ENCODE data around the gene NCAPD3.

The NCAPD3 gene

DNA sequence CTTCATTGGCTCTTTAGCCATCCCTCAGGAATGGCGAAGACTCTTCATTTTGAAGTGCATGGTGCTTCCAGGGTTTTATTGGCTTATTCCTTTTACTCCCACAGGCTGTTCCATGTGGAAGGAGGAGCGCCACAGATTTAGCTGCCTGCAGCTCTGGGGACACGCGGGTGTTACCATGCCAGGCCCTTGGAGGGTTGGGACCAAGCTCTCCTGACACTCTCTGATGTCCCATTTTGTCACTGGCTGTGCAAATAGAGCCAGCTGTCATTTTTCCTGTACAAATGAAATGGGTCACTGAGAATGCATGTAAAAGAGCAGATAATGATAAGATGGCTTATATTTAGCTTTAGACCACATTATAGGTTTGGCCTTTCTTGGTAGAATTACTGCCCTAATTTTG, 20.1 kb upstream of the NCAPD3 start:
- 0 out of 2 replicates have a peak, but pooled peaks cover 4% of the 10 kb centered on the region for H3K36me3 ChIP-seq (ENCODE audit: insufficient read depth, low read length)
- no peaks in the 10 kb centered on the region for H3K4me1 ChIP-seq (ENCODE audit: insufficient read depth, low read length)
- H3K9me3 ChIP-seq (ENCODE audit: control insufficient read depth, insufficient read depth, low read length), result no peaks in the 10 kb centered on the region
- H3K9ac ChIP-seq (ENCODE audit: low read depth, low read length), result no peak overlapping the region

DNA sequence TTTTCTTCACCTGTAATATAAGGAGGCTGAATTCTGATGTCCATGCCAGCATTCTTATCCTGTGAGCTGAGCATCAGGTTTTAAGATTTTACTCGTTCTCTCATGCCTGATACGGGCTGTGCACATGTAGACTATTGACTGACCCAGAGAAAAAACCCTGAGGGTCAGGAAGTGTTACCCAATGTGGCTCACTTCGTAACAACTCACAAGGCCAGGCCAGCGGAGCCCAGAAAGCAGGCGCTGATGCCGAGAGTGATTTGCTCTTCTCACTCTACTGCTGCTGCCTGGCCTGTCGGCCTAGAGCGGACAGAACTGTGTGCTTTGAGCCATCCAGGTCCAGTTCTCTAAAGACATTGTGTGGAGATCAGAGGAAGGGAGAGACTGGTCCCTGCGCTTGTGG, 18.6 kb upstream of the NCAPD3 start:
- H3K9ac ChIP-seq (ENCODE audit: low read depth, low read length), result no peak overlapping the region
- H3K36me3 ChIP-seq (ENCODE audit: insufficient read depth, low read length), result peaks cover under 1% of the 10 kb centered on the region; the same call in 1 of the 2 replicates

DNA sequence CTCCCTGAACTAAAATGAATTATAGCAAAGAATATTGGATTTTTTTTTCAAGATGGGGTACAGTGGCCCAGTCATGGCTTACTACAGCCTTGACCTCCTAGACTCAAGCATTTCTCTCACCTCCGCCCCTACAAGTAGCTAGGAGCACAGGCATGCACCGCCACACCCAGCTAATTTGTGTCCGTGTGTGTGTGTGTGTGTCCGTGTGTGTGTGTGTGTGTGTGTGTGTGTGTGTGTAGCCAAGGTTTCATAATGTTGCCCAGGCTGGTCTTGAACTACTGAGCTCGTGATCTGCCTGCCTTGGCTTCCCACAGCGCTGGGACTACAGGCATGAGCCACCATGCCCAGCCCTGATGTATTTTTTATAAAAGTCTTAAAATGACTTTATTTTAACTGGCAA, 16.8 kb upstream of the NCAPD3 start:
- no peaks in the 10 kb centered on the region for H3K4me1 ChIP-seq (ENCODE audit: insufficient read depth, low read length)
- no peak overlapping the region for H3K9ac ChIP-seq (ENCODE audit: low read depth, low read length)
- no peaks in the 10 kb centered on the region; the same call in 1 of the 2 replicates for H3K36me3 ChIP-seq (ENCODE audit: insufficient read depth, low read length)
- H3K9me3 ChIP-seq (ENCODE audit: control insufficient read depth, insufficient read depth, low read length), result no peaks in the 10 kb centered on the region

More for the DNA sequence above, 18.6 kb upstream of the NCAPD3 start:
- H3K4me1 ChIP-seq (ENCODE audit: insufficient read depth, low read length), result no peaks in the 10 kb centered on the region
- no peaks in the 10 kb centered on the region for H3K9me3 ChIP-seq (ENCODE audit: control insufficient read depth, insufficient read depth, low read length)

DNA sequence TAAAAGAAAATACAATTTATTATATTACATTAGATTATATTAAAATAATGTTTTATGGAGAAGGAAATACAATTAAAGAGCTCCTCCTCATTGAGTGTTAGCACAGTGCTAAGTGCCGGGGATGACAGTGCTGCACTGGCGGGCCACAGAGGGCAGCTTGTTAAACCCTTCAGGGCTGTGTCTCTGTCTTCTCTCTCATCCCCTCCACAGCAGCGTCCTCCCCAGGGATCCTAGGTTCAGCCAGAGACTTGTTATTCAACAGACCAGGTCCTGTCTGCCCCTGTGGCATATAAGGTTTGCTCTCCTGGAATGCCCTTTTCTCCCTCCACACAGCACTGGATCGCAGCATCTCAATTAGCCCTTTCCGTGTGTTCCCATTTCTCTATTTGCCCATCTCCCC, 15.2 kb upstream of the NCAPD3 start:
- Histone ChIP-seq H3K9ac (ENCODE audit: low read depth, low read length) (no peak overlapping the region), H3K36me3 (ENCODE audit: insufficient read depth, low read length) (no peaks in the 10 kb centered on the region; the same call in 1 of the 2 replicates), H3K9me3 (ENCODE audit: control insufficient read depth, insufficient read depth, low read length) (no peaks in the 10 kb centered on the region), H3K4me1 (ENCODE audit: insufficient read depth, low read length) (no peaks in the 10 kb centered on the region)

DNA sequence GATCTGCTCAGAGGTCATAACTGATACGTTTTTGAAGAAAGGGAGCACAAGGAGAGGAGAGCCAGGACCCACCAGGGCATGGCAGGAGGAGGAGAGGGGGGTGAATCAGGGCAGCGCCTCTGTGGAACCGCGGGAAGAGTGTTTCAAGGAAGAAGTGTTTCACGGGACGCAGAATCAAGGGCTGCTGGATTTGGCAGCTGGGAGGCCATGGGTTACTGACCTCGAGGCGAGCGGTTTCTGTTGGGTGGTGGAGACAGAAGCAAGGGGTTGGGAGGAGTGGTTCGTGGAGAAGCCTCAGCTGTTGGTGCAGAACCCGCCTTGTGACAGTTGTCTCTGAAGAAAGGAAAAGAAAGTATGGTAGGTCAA, 13.8 kb upstream of the NCAPD3 start:
- H3K9ac ChIP-seq (ENCODE audit: low read depth, low read length), result no peak overlapping the region
- H3K4me1 ChIP-seq (ENCODE audit: insufficient read depth, low read length), result no peaks in the 10 kb centered on the region

DNA sequence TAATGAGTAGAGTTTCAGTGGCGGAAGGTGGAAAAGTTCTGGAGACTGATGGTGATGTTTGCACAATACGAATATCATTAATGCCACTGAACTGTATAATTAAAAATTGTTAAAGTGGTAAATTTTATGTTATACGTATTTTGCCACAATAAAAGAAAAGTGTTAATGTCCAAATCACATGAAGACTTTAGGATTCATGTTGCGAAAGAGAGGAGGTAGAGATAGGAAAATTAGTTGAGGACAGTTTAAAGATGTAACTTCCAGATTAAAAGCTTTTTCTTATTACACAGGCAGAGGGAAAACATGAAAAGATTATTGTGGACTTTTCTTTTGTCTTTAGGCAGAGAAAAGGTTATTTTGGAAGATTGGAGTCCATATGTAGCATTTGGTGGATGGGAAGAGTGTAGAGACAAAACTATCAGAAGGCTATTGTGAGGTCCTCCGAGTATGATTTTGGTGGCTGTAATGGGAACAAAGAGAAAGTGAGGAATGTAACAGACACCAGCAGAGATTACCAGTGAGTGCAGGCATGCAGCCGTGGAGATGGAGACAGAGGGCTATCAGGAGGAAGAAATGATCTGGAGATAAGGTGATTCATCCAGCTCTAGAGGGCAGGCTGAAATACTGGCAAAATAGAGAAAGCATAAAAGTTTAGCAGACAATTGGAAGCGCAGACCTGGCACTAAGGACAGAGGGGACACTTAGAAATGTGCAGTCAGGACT, 13.2 kb upstream of the NCAPD3 start:
- H3K9me3 ChIP-seq (ENCODE audit: control insufficient read depth, insufficient read depth, low read length), result no peaks in the 10 kb centered on the region
- no peak overlapping the region for H3K9ac ChIP-seq (ENCODE audit: low read depth, low read length)
- no peaks in the 10 kb centered on the region for H3K4me1 ChIP-seq (ENCODE audit: insufficient read depth, low read length)
- H3K36me3 ChIP-seq (ENCODE audit: insufficient read depth, low read length), result no peaks in the 10 kb centered on the region; the same call in 1 of the 2 replicates

More for the DNA sequence above, 13.8 kb upstream of the NCAPD3 start:
- H3K36me3 ChIP-seq (ENCODE audit: insufficient read depth, low read length), result no peaks in the 10 kb centered on the region; the same call in 1 of the 2 replicates
- H3K9me3 ChIP-seq (ENCODE audit: control insufficient read depth, insufficient read depth, low read length), result no peaks in the 10 kb centered on the region

DNA sequence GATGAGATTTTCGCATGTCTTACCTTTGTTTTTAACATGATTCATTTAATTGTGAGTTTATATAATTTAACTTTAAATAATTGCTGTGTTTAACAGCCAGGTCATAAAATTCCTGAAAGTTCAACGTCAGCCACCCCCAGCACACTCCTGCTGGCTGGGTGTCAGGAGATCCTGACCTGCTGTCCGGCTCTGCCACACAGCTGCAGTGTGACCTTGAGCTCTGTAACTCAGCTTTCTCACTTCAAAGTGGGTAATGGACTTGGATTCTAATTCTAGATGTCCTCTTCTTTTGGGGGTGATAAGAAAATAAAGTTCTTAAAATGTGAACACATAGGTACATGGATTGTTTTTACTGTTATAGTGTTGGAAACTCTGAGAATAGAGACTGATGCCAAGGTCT, 11.6 kb upstream of the NCAPD3 start:
- Histone ChIP-seq H3K9ac (ENCODE audit: low read depth, low read length) (no peak overlapping the region), H3K9me3 (ENCODE audit: control insufficient read depth, insufficient read depth, low read length) (no peaks in the 10 kb centered on the region), H3K4me1 (ENCODE audit: insufficient read depth, low read length) (no peaks in the 10 kb centered on the region), H3K36me3 (ENCODE audit: insufficient read depth, low read length) (no peaks in the 10 kb centered on the region; the same call in 1 of the 2 replicates)

DNA sequence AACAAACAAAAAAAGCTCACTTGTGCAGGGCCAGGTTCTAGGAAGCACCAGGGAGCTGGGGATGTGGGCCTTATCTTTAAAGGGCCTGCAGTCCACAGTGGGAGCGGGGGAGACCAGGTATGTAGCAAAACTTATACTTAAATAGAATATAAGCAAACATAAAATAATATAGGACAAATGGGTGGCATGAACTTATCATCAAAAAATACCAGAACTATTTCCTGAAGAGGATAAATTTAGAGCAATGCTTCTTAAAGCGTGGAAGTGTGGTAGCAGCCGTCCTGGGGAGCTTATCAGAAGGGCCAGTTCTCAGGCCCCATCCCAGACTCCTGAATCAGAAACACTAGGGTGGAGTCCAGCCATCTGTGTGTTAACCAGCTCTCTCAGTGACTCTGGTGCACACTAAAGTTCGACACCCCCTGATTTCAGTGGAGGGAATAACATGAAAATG, 10.0 kb upstream of the NCAPD3 start:
- Histone ChIP-seq H3K9ac (ENCODE audit: low read depth, low read length) (no peak overlapping the region), H3K4me1 (ENCODE audit: insufficient read depth, low read length) (no peaks in the 10 kb centered on the region), H3K36me3 (ENCODE audit: insufficient read depth, low read length) (no peaks in the 10 kb centered on the region; the same call in 1 of the 2 replicates), H3K9me3 (ENCODE audit: control insufficient read depth, insufficient read depth, low read length) (no peaks in the 10 kb centered on the region)

DNA sequence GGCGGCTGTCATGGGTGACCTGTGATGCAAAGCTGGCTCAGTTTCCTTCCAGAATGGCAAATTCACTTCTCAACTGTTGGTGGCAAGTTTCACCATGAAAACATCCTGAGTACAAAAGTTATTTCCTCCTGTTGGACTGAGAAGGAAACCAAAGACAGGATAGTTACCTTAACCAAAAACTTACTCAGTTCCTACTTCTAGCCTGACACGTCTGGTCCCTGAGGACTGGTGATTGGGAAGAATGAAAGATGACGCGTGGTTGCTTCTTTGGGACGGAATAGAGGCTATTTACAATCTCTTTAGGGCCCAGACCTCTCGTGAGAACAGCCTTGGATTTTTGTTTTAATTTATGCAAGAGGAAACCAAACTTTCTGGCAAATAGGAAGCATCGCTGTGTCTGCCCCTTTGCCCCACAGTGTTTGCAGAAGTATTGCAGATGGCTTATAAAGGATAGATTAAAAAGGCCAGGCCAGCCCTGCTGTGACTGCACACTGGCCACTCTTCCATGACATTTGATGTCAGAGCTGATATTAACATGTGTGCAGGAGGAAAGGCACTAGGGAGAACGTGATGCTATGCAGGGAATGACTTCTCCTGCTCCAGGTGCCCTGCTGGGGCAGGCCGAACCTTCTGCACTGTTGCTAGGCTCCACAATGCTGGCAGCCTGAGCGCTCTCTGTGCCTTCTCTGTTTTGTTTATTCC, 8.3 kb upstream of the NCAPD3 start:
- Histone ChIP-seq H3K36me3 (ENCODE audit: insufficient read depth, low read length) (no peaks in the 10 kb centered on the region), H3K4me1 (ENCODE audit: insufficient read depth, low read length) (no peaks in the 10 kb centered on the region), H3K9ac (ENCODE audit: low read depth, low read length) (no peak overlapping the region), H3K9me3 (ENCODE audit: control insufficient read depth, insufficient read depth, low read length) (no peaks in the 10 kb centered on the region)

DNA sequence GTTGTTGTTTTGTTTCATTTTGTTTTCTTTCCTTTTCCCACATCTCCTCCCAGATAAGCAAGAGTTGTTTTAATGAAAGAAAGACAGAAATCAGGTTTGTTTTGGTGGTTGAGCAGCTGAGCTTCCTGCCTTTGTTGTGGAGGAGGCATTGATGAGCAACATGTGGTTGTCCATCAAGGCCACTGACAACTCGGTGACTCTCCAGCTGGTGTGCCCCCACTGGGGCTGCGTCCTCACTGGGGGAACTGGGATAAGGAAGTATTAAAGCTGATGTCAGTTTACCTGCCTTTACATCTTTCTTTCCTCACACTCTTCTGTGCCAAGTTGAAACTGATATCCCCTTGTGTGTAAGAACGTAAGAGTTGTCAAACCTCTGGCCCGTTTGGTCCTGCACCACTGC, 6.6 kb upstream of the NCAPD3 start:
- H3K4me1 ChIP-seq (ENCODE audit: insufficient read depth, low read length), result no peaks in the 10 kb centered on the region
- no peaks in the 10 kb centered on the region for H3K36me3 ChIP-seq (ENCODE audit: insufficient read depth, low read length)
- H3K9me3 ChIP-seq (ENCODE audit: control insufficient read depth, insufficient read depth, low read length), result no peaks in the 10 kb centered on the region
- H3K9ac ChIP-seq (ENCODE audit: low read depth, low read length), result no peak overlapping the region

DNA sequence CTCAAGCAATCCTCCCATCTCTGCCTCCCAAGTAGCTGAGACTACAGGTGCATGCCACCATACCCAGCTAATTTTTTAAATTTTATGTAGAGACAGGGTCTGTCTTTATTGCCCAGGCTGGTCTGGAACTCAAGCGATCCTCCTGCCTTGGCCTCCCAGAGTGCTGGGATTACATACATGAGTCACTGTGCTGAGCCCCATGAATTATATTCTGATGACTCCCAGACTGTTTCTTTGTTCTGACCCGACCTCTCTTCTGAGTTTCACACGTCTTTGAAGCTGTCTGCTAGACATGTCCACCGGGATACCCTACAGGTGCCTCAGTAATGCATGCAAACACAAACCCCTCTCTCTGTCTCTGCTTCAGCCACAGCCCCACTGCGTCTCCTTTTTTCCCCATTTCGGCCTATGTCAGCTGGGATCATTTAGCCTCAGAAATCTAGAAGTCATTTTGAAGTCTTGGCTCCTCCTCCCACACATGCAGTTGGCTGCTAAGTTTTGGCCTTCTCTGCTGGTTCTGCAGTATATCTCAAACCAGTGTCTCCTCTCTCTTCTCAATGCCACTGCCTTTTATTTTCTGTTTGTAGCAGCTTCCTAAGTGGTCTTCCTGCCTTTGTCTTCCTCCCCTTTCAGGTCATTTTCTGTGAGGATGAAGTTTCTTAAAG, 5.5 kb upstream of the NCAPD3 start:
- Histone ChIP-seq H3K9ac (ENCODE audit: low read depth, low read length) (no peak overlapping the region), H3K4me1 (ENCODE audit: insufficient read depth, low read length) (no peaks in the 10 kb centered on the region), H3K9me3 (ENCODE audit: control insufficient read depth, insufficient read depth, low read length) (no peaks in the 10 kb centered on the region), H3K36me3 (ENCODE audit: insufficient read depth, low read length) (no peaks in the 10 kb centered on the region)

DNA sequence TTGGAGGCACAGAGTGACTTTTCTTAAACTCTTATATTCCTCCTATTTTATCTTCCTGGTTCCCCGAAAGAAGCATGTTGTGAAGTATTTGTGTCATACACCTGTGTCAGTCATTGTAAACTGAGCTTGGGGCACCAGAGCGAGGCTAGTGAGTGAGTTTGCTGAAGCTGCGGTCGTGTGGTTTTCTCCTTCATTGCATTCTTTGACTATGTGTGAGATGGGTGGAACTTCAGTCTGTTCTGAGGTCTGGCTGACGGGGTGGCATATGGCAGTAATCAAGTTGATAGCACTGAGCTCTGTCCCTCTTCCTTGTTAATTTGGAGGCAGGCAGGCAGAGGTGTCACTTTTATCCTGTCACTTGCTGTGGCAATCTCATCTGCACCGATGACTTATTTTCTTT, 4.9 kb upstream of the NCAPD3 start:
- H3K36me3 ChIP-seq (ENCODE audit: insufficient read depth, low read length), result no peaks in the 10 kb centered on the region
- H3K4me1 ChIP-seq (ENCODE audit: insufficient read depth, low read length), result no peaks in the 10 kb centered on the region
- no peaks in the 10 kb centered on the region for H3K9me3 ChIP-seq (ENCODE audit: control insufficient read depth, insufficient read depth, low read length)
- H3K9ac ChIP-seq (ENCODE audit: low read depth, low read length), result no peak overlapping the region

DNA sequence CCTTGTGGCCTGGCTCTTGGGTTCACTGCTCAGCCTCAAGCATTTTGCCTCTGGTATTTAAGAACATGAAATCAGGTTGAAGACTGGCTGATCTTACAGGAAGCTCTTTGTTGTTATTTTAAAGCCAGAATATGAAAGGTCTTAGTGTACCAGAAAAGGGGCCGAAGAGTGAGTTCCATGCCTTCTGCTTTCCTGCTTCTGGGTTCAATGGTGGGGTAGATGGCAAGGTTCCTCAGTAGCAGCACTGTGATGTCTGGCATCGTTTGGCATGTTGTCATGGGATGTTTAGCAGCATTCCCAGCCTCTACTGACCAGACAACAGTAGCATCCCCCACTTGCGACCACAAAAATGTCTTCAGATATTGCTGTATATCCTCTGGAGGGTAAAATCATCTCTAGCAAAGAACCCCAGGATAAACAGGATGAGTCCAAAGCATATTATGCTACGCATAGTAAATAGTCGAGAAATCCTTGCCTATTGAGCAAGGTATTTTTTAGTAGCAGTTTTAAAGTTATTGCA, 3.1 kb upstream of the NCAPD3 start:
- Histone ChIP-seq H3K36me3 (ENCODE audit: insufficient read depth, low read length) (peaks cover 4% of the 10 kb centered on the region), H3K9me3 (ENCODE audit: control insufficient read depth, insufficient read depth, low read length) (no peaks in the 10 kb centered on the region), H3K9ac (ENCODE audit: low read depth, low read length) (no peak overlapping the region), H3K4me1 (ENCODE audit: insufficient read depth, low read length) (0 out of 2 replicates have a peak, but pooled peaks cover 4% of the 10 kb centered on the region)

All from ES-I3 (cell line).